Measurements from ENCODE around the gene ZBTB22. TPM values are rescaled to one million over a fixed set of nuclear protein-coding genes. Genes with fewer than 3 reads are reported as not detected.
"Not testable (repeated sequence)": the region's sequence is repeated elsewhere in the genome, so short reads cannot be mapped to it uniquely, and the experiment has no call there.

The ZBTB22 gene
- polyA plus RNA-seq, 1 donor from 2014 or later = 16.5 TPM

DNA sequence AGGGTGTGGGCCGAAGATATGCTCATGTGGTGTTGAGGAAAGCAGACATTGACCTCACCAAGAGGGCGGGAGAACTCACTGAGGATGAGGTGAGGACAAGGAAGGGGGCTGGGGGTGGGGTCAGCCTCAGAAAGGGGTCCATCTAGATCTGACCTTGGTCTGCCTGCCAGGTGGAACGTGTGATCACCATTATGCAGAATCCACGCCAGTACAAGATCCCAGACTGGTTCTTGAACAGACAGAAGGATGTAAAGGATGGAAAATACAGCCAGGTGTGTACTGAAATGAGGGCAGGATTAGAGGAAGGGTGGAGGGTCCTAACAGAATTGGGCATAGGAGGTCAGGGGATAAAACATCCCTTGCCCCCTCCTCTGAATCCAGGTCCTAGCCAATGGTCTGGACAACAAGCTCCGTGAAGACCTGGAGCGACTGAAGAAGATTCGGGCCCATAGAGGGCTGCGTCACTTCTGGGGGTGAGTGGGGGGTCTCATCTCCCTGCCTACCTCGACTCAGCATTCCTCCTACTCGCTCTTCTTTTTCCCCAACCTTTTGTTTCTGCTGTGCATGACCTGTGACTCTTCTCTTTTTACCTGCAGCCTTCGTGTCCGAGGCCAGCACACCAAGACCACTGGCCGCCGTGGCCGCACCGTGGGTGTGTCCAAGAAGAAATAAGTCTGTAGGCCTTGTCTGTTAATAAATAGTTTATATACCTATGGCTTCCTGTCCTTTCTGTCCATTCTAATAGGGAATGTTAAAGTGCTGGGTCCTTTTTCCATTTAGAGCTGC lies 41.6 kb downstream of the ZBTB22 start:
- not testable (repeated sequence) for H3K27me3 ChIP-seq (ENCODE audit: insufficient read depth, low read depth, low read length); H2AFZ ChIP-seq (ENCODE audit: low read depth, low read length); H3F3A ChIP-seq (ENCODE audit: insufficient read depth, low read length, poor library complexity, severe bottlenecking); H3K36me3 ChIP-seq (ENCODE audit: insufficient read depth, low read length); H3K9me3 ChIP-seq (ENCODE audit: low read length); H4K20me1 ChIP-seq (ENCODE audit: insufficient read depth); H3K9me2 ChIP-seq (ENCODE audit: insufficient read depth, low read length)
- peak overlapping the region; percentile 75 for H3K4me2 ChIP-seq (ENCODE audit: low read length)
- peak overlapping the region; percentile 82 for H3K4me3 ChIP-seq (ENCODE audit: low read length)
- peak overlapping the region; percentile 77 for H3K27ac ChIP-seq (ENCODE audit: low read length)
- H3K9ac ChIP-seq (ENCODE audit: low read length) = peak overlapping the region; percentile 81
- peaks cover 19% of the 10 kb centered on the region for H3K79me2 ChIP-seq (replicated peaks; ENCODE audit: insufficient read depth, low read length)

DNA sequence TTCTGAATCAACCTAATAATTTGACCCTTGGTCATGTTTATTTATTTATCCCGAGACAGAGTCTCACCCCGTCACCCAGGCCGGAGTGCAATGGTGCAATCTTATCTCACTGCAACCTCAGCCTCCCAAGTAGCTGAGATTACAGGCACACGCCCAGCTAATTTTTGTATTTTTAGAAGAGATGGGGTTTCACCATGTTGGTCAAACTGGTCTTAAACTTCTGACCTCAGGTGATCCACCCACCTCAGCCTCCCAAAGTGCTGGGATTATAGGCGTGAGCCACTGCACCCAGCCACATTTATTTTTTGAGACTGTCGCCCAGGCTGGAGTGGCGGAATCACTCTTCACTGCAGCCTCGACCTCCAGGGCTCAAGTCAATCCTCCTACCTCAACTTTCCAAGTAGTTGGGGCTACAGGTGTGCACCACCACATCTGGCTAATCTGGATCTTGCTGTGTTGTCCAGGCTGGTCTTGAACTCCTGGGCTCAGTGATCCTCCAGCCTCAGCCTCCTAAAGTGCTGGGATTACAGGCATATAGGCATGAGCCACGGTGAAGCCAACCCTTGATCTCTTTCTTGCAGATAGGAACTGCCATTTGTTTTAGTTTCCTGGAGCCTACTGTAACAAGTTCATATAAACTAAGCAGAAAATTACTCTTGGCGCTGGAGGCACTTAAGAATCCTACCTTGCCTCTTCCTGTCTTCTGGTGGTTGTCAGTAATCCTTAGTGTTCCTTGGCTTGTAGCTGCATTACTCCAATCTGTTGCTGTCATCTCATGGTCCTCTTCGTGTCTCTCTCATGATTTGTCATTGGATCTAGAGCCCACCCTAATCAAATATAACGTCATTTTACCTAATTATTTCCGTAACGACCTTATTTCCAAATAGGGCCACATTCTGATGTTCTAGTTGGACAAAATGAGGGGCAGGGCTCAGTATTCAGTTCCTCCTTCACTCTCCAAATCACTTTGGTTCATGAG lies 43.3 kb downstream of the ZBTB22 start:
- no peaks in the 10 kb centered on the region for H3K9me2 ChIP-seq (ENCODE audit: insufficient read depth, low read length)
- no peaks in the 10 kb centered on the region for H3K27me3 ChIP-seq (ENCODE audit: insufficient read depth, low read depth, low read length)
- H2AFZ ChIP-seq (ENCODE audit: low read depth, low read length) = no peak overlapping the region
- peak overlapping the region; percentile 22 for H3K4me3 ChIP-seq (ENCODE audit: low read length)
- no peak overlapping the region for H3K4me2 ChIP-seq (ENCODE audit: low read length)
- no peak overlapping the region for H3K27ac ChIP-seq (ENCODE audit: low read length)
- H3K36me3 ChIP-seq (ENCODE audit: insufficient read depth, low read length) = no peaks in the 10 kb centered on the region
- TF ChIP-seq RAD21 (conservative IDR thresholded peaks at IDR 0.05) (no peak), POLR2AphosphoS5 (IDR thresholded peaks at IDR 0.05) (no peak), EZH2 (IDR thresholded peaks at IDR 0.05; ENCODE audit: borderline replicate concordance, insufficient read depth, low read length, poor library complexity, severe bottlenecking) (no peak), EP300 (conservative IDR thresholded peaks at IDR 0.05; ENCODE audit: poor library complexity, severe bottlenecking) (no peak), SMC3 (conservative IDR thresholded peaks at IDR 0.05; ENCODE audit: poor library complexity) (no peak), TAF1 (IDR thresholded peaks at IDR 0.05; ENCODE audit: low read depth) (no peak), MXI1 (conservative IDR thresholded peaks at IDR 0.05; ENCODE audit: poor library complexity, severe bottlenecking) (no peak)
- TF ChIP-seq, protein P1, sequence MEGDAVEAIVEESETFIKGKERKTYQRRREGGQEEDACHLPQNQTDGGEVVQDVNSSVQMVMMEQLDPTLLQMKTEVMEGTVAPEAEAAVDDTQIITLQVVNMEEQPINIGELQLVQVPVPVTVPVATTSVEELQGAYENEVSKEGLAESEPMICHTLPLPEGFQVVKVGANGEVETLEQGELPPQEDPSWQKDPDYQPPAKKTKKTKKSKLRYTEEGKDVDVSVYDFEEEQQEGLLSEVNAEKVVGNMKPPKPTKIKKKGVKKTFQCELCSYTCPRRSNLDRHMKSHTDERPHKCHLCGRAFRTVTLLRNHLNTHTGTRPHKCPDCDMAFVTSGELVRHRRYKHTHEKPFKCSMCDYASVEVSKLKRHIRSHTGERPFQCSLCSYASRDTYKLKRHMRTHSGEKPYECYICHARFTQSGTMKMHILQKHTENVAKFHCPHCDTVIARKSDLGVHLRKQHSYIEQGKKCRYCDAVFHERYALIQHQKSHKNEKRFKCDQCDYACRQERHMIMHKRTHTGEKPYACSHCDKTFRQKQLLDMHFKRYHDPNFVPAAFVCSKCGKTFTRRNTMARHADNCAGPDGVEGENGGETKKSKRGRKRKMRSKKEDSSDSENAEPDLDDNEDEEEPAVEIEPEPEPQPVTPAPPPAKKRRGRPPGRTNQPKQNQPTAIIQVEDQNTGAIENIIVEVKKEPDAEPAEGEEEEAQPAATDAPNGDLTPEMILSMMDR (IDR thresholded peaks at IDR 0.05; ENCODE audit: poor library complexity, severe bottlenecking) = no peak
- TF ChIP-seq, protein P2, sequence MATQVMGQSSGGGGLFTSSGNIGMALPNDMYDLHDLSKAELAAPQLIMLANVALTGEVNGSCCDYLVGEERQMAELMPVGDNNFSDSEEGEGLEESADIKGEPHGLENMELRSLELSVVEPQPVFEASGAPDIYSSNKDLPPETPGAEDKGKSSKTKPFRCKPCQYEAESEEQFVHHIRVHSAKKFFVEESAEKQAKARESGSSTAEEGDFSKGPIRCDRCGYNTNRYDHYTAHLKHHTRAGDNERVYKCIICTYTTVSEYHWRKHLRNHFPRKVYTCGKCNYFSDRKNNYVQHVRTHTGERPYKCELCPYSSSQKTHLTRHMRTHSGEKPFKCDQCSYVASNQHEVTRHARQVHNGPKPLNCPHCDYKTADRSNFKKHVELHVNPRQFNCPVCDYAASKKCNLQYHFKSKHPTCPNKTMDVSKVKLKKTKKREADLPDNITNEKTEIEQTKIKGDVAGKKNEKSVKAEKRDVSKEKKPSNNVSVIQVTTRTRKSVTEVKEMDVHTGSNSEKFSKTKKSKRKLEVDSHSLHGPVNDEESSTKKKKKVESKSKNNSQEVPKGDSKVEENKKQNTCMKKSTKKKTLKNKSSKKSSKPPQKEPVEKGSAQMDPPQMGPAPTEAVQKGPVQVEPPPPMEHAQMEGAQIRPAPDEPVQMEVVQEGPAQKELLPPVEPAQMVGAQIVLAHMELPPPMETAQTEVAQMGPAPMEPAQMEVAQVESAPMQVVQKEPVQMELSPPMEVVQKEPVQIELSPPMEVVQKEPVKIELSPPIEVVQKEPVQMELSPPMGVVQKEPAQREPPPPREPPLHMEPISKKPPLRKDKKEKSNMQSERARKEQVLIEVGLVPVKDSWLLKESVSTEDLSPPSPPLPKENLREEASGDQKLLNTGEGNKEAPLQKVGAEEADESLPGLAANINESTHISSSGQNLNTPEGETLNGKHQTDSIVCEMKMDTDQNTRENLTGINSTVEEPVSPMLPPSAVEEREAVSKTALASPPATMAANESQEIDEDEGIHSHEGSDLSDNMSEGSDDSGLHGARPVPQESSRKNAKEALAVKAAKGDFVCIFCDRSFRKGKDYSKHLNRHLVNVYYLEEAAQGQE (IDR thresholded peaks at IDR 0.05; ENCODE audit: borderline replicate concordance) = no peak
- no peaks in the 10 kb centered on the region for H3F3A ChIP-seq (ENCODE audit: insufficient read depth, low read length, poor library complexity, severe bottlenecking)
- H3K9ac ChIP-seq (ENCODE audit: low read length) = no peak overlapping the region
- H4K20me1 ChIP-seq (ENCODE audit: insufficient read depth) = no peaks in the 10 kb centered on the region
- peaks cover 19% of the 10 kb centered on the region for H3K79me2 ChIP-seq (replicated peaks; ENCODE audit: insufficient read depth, low read length)
- H3K9me3 ChIP-seq (ENCODE audit: low read length) = no peaks in the 10 kb centered on the region
